Mucosa of descending colon (tissue), 3 donors: Measurements from ENCODE around the gene MARS1. TPM values are rescaled to one million over a fixed set of nuclear protein-coding genes. Genes with fewer than 3 reads are reported as not detected.

Experiments used
- ATAC-seq: fragments of 200-7000 bp; cut with Tn5 transposase; one replicate; pipeline ENCODE4 v1.9.1; 2020; ENCODE audit warnings: mild to moderate bottlenecking, moderate library complexity
- DNase-seq, 3 donors: peaks; one replicate each; pipeline ENCODE4 v3.0.0-alpha.2; 2020
- H3K36me3 ChIP-seq: fragments of 200-600 bp; one replicate; pipeline ENCODE4 v1.8.0; 2021; ENCODE audit warnings: low read depth, mild to moderate bottlenecking
- H3K4me1 ChIP-seq: fragments of 200-600 bp; one replicate; pipeline ENCODE4 v1.8.0; 2021; ENCODE audit warnings: low read depth, mild to moderate bottlenecking
- H3K4me3 ChIP-seq: fragments of 200-600 bp; one replicate; pipeline ENCODE4 v1.8.0; 2021; ENCODE audit warnings: mild to moderate bottlenecking
- H3K9me3 ChIP-seq: fragments of 200-600 bp; one replicate; pipeline ENCODE4 v1.8.0; 2021; ENCODE audit warnings: mild to moderate bottlenecking
- CTCF ChIP-seq: fragments of 200-600 bp; IDR thresholded peaks from one replicate; pipeline ENCODE4 v1.8.0; 2022; ENCODE audit warnings: antibody characterized with exemption, mild to moderate bottlenecking
- intact Hi-C, 2 donors: fragments of 100-400 bp; cut with DNase I in 1 of 2; cut with micrococcal nuclease in 1 of 2; formaldehyde crosslinking; loops; one replicate each; pipeline versions ENCODE4 v1.11.0 to v1.11.1; 2022; cut with DNase I, micrococcal nuclease
- total RNA-seq, 3 donors: library from RNA; stranded (reverse); fragmentation: NEBNext Ultra II Directional in 2 of 3; extraction: Animal tissue kit (Norgen Biotek cat#: 25700) in 2 of 3; gene quantifications; one replicate each; pipeline versions ENCODE4 v1.2.1 to v1.2.4, GENCODE V29; 2021 to 2023
- donor health status: DM: no; HTN: no; CAD: no; lungs with moderate emphysema.
- donor health status: DM: no; HTN: no; CAD: no.
- donor health status: DM: no; HTN: yes; CAD: no.

The MARS1 gene
- total RNA-seq, 3 donors from 2014 or later, result 63.7 to 117 (median 94.7) TPM

GRCh38 chr12:57459750-57460467, 28.0 kb upstream of the MARS1 start, which contains the start of gene GLI1:
Gene GLI1, plus strand, starts transcription at chr12:57459785. Its CDS starts 3,907 bp downstream, at chr12:57463692.
- peaks cover 27% of the 10 kb centered on the region for H3K4me1 ChIP-seq
- intact Hi-C loops, result loop anchor here (10.0 kb wide), 3 partner anchors 155 to 195 kb away; no protein-coding TSS in a partner anchor
- H3K9me3 ChIP-seq, result no peaks in the 10 kb centered on the region
- H3K36me3 ChIP-seq, result no peaks in the 10 kb centered on the region
- no peak for TF ChIP-seq CTCF
- DNase-seq (peak in 2 of 3 donors; percentile 47 to 59), ATAC-seq (no peak)
- peak within 1 kb of the TSS; percentile 22 for H3K4me3 ChIP-seq

- H3K4me3 ChIP-seq, result no peak overlapping the region
- peaks cover 27% of the 10 kb centered on the region for H3K4me1 ChIP-seq
- no peak for TF ChIP-seq CTCF
- no peaks in the 10 kb centered on the region for H3K36me3 ChIP-seq
- DNase-seq (peak in 1 of 3 donors; percentile 34), ATAC-seq (no peak)
- intact Hi-C loops, result no loop called here
- no peaks in the 10 kb centered on the region for H3K9me3 ChIP-seq
These were observed 27.4 kb upstream of the MARS1 start for GRCh38 chr12:57460468-57460784.

- Histone ChIP-seq H3K4me1 (peaks cover 27% of the 10 kb centered on the region), H3K4me3 (no peak overlapping the region), H3K9me3 (no peaks in the 10 kb centered on the region), H3K36me3 (no peaks in the 10 kb centered on the region)
- intact Hi-C loops, result no loop called here
- TF ChIP-seq CTCF, result no peak
- ATAC-seq (no peak), DNase-seq (peak in 1 of 3 donors; percentile 73)
These were observed 27.0 kb upstream of the MARS1 start for GRCh38 chr12:57460841-57461275.

- intact Hi-C loops, result no loop called here
These were observed 26.5 kb upstream of the MARS1 start for GRCh38 chr12:57461276-57461916.

GRCh38 chr12:57461917-57462250, 26.0 kb upstream of the MARS1 start:
- peak overlapping the region; percentile 5 for H3K4me3 ChIP-seq
- peaks cover 27% of the 10 kb centered on the region for H3K4me1 ChIP-seq
- H3K9me3 ChIP-seq, result no peaks in the 10 kb centered on the region
- no peak for TF ChIP-seq CTCF
- no peak for DNase-seq
- H3K36me3 ChIP-seq, result no peaks in the 10 kb centered on the region
- intact Hi-C loops, result no loop called here
- ATAC-seq, result no peak

More at GRCh38 chr12:57461276-57461916, 26.5 kb upstream of the MARS1 start:
- ATAC-seq (peak; percentile 13), DNase-seq (peak; percentile 67 to 81 (median 76))
- Histone ChIP-seq H3K9me3 (no peaks in the 10 kb centered on the region), H3K4me3 (peak overlapping the region; percentile 5), H3K4me1 (peaks cover 27% of the 10 kb centered on the region), H3K36me3 (no peaks in the 10 kb centered on the region)
- no peak for TF ChIP-seq CTCF
